GM12872 (cell line): ENCODE data around the gene S1PR4.

Experiments used
- TF ChIP-seq, protein P1 (sequence below): IDR thresholded peaks from 3 replicates; pipeline ENCODE4 v1.5.1; 2011; ENCODE audit warnings: low read depth, mild to moderate bottlenecking, low read length, moderate library complexity; ENCODE audit not compliant: insufficient read depth

Gene S1PR4

DNA sequence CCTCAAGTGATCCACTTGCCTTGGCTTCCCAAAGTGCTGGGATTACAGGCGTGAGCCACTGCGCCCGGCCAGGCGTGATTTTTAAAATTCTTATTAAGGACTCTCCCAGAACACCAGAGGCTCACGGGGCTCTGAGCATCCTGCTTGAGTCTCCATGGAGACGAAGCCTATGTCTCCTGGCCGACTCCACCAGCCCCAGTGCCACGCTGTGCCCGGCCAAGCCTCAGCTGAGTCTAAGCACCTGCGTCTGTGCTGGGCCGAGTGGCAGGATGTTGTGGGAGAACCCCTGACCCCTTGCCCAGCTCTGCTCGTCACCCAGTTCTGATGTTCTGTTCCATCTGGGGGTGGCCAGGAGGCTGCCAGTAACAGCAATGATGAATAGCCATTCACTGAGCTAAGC lies 42.0 kb downstream of the S1PR4 start:
- TF ChIP-seq, protein P1, sequence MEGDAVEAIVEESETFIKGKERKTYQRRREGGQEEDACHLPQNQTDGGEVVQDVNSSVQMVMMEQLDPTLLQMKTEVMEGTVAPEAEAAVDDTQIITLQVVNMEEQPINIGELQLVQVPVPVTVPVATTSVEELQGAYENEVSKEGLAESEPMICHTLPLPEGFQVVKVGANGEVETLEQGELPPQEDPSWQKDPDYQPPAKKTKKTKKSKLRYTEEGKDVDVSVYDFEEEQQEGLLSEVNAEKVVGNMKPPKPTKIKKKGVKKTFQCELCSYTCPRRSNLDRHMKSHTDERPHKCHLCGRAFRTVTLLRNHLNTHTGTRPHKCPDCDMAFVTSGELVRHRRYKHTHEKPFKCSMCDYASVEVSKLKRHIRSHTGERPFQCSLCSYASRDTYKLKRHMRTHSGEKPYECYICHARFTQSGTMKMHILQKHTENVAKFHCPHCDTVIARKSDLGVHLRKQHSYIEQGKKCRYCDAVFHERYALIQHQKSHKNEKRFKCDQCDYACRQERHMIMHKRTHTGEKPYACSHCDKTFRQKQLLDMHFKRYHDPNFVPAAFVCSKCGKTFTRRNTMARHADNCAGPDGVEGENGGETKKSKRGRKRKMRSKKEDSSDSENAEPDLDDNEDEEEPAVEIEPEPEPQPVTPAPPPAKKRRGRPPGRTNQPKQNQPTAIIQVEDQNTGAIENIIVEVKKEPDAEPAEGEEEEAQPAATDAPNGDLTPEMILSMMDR: no peak

DNA sequence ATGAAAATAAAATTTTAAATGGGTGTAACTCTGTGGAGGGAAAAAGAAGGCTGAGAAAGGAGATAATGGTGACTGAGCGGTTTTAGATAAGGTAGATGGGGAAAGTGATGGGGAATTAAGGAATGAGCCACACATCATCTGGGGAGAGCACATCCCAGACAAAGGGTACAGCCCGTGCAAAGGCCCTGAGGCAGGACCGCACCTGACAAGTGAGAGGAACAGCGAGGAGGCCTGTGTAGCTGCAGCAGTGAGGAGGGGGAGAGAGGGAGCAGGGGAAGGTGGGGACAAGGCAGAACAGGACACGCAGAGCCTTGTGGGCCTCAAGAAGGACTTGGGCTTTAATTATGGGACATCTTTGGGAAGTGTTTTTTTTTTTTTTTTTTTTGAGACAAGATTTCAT lies 44.1 kb downstream of the S1PR4 start:
- TF ChIP-seq, protein P1: no peak

DNA sequence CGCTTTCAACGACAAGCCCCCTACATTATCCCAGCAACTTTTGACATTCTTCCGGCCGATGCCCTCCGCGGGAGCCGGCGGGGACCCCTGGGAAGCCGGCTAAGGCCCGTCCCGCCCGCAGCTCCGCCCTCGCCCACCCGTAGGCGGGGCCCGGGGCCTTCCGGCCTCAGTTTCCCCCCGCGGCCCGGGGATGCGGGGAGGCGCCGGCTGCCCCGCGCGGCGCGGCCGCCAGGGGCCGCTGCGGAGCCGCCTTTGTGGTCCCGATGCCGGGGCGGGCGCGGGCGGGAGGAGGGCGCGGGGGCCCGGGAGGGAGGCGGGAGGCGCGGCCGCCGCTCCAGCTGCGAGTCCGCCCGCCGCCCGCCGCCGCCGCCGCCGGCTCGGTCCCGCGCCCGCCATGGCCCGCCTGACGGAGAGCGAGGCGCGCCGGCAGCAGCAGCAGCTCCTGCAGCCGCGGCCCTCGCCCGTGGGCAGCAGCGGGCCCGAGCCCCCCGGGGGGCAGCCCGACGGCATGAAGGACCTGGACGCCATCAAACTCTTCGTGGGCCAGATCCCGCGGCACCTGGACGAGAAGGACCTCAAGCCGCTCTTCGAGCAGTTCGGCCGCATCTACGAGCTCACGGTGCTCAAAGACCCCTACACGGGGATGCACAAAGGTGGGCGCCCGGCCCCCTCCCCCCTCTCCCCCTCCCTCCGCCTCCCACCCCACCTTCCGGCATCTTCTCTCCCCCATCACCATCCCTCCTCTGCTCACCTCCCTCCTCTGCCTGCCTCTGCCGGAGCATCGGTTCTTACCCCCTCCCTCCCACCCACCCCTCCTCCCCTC lies 46.0 kb downstream of the S1PR4 start, which contains the start of gene CELF5:
Gene CELF5, plus strand, starts transcription at position 316 of the 823 bp plus-strand sequence. Its CDS starts 79 bp downstream, at position 395.
- TF ChIP-seq, protein P1: peak; percentile 51; the same call in 1 of the 3 replicates

DNA sequence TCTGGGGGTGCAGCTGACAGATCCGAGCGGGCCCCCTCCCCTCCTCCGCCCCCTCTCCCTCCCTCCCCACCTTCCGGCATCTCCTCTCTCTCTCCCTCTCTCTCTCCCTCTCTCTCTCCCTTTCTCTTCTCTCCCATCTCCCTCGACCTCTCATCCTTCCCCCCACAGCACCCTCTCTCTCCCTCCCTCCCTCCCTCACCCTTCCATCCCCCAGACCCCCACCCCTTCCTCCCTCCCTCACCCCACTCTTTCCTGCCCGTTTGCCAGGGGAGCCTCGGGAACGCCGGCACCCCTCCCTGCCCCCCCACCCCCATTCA lies 46.6 kb downstream of the S1PR4 start:
- TF ChIP-seq, protein P1: no peak

DNA sequence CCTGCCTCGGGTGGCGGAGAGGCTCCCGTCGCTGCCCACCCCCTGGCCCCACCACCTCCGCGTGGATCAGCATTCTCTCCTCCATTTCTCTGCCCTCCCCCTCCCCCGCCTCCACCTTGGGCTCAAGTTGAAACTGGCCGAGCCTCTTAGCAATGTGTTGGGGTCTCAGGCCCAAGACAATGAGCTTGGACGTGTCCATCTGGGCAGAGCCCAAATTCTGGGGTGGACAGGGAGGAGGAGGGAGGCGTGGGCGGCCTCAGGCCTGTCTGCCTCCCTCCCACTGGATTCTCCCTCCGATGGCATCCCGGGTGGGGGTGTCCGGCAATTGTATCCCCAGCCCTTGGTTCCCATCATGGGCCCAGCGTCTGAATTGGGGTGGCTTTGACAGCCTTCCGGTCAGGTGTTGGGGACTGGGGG lies 47.1 kb downstream of the S1PR4 start:
- TF ChIP-seq, protein P1: no peak

DNA sequence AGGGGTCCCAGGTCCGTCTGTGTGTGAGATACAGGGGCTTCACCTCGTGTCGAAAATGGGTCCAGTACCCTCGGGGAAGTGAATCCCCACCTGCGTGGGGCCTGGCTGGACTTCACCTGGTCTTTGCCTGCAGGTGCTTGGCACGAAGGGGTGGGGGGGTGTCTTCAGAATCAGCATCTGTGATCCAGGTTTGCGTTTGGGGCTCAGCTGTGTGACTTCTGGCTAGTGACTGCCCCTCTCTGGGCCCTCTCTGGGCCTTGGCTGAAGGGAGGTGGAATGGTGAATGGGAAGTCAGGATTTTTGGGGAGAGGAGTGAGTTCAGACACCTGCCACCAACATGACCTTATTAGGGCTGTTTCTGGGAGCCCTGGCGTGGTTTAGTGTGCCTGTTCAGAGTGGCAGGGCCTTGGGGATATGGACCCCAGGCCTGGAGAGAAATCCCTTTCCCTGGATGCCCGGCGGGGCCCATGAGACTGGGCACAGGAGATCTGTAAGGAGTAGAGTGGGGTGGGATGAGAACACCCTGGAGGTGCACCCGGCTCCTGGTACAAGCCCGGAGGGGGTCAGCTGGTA lies 48.6 kb downstream of the S1PR4 start:
- TF ChIP-seq, protein P1: no peak

DNA sequence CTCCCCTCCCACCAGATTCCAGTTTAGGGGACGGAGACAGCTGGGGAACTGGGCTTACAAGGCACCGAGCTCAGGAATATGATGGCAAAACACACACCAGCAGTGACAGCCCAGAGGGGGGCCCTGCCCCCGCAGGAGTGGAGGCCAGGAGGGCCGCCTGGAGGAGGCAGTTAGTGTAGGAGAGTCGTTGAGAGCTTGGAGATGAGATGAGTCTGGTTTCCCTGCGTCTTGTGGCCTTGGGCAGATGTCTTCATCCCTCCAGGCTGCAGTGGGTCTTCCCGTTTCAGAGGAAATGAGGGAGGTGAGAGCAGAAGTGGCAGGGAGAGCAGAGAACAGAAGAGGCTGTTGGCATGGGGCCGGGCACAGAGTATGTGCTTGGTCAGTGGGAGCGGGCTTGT lies 50.8 kb downstream of the S1PR4 start:
- TF ChIP-seq, protein P1: no peak
